Left ventricle myocardium inferior (tissue), 1 donor: ENCODE measurements around the gene EPX. TPM values are rescaled to one million over a fixed set of nuclear protein-coding genes. Genes with fewer than 3 reads are reported as not detected.

ENCODE experiments used
- DNase-seq: peaks from one replicate; pipeline ENCODE4 v3.0.0-alpha.2; 2020
- H3K27ac ChIP-seq: fragments of 200-600 bp; replicated peaks from 2 replicates; pipeline ENCODE4 v1.8.0; 2021
- H3K27me3 ChIP-seq: fragments of 200-600 bp; 2 replicates; pipeline ENCODE4 v1.8.0; 2021; ENCODE audit warnings: low read depth
- H3K36me3 ChIP-seq: fragments of 200-600 bp; 2 replicates; pipeline ENCODE4 v1.8.0; 2021
- H3K4me1 ChIP-seq: fragments of 200-600 bp; 2 replicates; pipeline ENCODE4 v1.8.0; 2021
- H3K4me3 ChIP-seq: fragments of 200-600 bp; 2 replicates; pipeline ENCODE4 v1.8.0; 2021; ENCODE audit warnings: mild to moderate bottlenecking, moderate library complexity
- H3K9me3 ChIP-seq: fragments of 200-600 bp; replicated peaks from 2 replicates; pipeline ENCODE4 v1.8.0; 2021
- intact Hi-C: fragments of 100-400 bp; cut with micrococcal nuclease; formaldehyde crosslinking; loops from one replicate; pipeline ENCODE4 v1.11.0; 2022
- total RNA-seq: library from RNA; stranded (reverse); fragmentation: NEBNext Ultra II Directional; extraction: Animal tissue kit (Norgen Biotek cat#: 25700); gene quantifications from one replicate; pipeline ENCODE4 v1.2.1, GENCODE V29; 2021
- TF ChIP-seq, protein P1 (sequence below): fragments of 200-600 bp; IDR thresholded peaks from 2 replicates; pipeline ENCODE4 v1.8.0; 2021; ENCODE audit warnings: antibody characterized with exemption, mild to moderate bottlenecking, borderline replicate concordance
- donor health status: DM: no; HTN: yes; CAD: no; lungs with severe emphysema.

EPX gene
- total RNA-seq, 1 donor from 2014 or later = not detected

DNA sequence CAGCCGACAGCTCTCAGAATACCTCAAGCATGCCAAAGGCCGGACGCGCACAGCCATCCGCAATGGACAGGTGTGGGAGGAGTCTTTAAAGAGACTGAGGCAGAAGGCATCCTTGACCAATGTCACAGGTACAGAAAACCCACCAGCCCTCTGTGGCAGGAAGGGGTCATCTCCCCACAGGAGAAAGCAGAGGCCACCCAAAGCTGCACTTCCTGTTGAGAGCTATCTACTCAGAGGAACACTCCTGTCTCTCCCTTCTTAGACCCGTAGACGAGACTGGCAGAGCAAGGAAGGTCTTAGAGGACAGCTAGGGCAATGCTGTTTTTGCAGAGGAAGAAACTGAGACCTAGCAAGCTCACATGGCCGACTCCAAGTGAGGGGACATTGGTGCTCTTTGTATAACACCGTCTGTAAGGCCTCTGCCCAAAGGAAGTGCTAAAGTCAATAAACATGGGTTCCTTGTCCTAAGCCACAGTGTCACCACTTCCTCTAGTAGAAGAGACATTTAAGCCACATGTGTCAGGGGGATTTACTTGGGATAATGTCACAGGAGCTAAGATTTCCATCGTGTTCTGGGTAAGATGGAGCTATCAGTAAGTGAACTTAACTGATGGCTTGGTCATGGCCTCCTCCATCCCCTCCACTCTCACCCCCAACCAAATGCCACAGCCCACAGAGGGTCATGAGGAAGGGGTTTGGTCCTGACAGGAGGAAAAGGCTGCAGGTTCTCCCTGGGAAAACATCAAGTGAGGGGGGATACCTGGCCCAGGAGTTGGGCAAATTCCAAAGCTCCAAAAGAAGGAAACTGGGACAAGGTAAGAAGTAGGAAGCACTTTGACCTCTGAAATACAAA lies 55.2 kb downstream of the EPX start:
- TF ChIP-seq, protein P1, sequence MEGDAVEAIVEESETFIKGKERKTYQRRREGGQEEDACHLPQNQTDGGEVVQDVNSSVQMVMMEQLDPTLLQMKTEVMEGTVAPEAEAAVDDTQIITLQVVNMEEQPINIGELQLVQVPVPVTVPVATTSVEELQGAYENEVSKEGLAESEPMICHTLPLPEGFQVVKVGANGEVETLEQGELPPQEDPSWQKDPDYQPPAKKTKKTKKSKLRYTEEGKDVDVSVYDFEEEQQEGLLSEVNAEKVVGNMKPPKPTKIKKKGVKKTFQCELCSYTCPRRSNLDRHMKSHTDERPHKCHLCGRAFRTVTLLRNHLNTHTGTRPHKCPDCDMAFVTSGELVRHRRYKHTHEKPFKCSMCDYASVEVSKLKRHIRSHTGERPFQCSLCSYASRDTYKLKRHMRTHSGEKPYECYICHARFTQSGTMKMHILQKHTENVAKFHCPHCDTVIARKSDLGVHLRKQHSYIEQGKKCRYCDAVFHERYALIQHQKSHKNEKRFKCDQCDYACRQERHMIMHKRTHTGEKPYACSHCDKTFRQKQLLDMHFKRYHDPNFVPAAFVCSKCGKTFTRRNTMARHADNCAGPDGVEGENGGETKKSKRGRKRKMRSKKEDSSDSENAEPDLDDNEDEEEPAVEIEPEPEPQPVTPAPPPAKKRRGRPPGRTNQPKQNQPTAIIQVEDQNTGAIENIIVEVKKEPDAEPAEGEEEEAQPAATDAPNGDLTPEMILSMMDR = no peak
- intact Hi-C loops = no loop called here
- H3K27me3 ChIP-seq = peaks cover 97% of the 10 kb centered on the region

GRCh38 chr17:58248955-58249269 lies 56.4 kb downstream of the EPX start:
- H3K36me3 ChIP-seq = no peaks in the 10 kb centered on the region
- H3K27me3 ChIP-seq = peaks cover 97% of the 10 kb centered on the region
- peak overlapping the region; percentile 66 for H3K4me3 ChIP-seq
- DNase-seq = no peak
- TF ChIP-seq, protein P1 = no peak
- H3K9me3 ChIP-seq = no peaks in the 10 kb centered on the region
- H3K4me1 ChIP-seq = peaks cover 10% of the 10 kb centered on the region
- intact Hi-C loops = no loop called here
- no peak overlapping the region for H3K27ac ChIP-seq

More for the DNA sequence above, 55.2 kb downstream of the EPX start:
- Histone ChIP-seq H3K9me3 (no peaks in the 10 kb centered on the region), H3K4me3 (no peak overlapping the region), H3K27ac (no peak overlapping the region), H3K4me1 (peaks cover 10% of the 10 kb centered on the region), H3K36me3 (no peaks in the 10 kb centered on the region)
- DNase-seq = no peak

- DNase-seq = peak; percentile 64
- H3K27ac ChIP-seq = no peak overlapping the region
- H3K4me3 ChIP-seq = peak overlapping the region; percentile 66
- TF ChIP-seq, protein P1 = peak; percentile 95
- peaks cover 10% of the 10 kb centered on the region for H3K4me1 ChIP-seq
- intact Hi-C loops = no loop called here
- H3K27me3 ChIP-seq = peaks cover 98% of the 10 kb centered on the region
- H3K9me3 ChIP-seq = no peaks in the 10 kb centered on the region
- H3K36me3 ChIP-seq = no peaks in the 10 kb centered on the region
These were observed 57.0 kb downstream of the EPX start for GRCh38 chr17:58249270-58250133.

DNA sequence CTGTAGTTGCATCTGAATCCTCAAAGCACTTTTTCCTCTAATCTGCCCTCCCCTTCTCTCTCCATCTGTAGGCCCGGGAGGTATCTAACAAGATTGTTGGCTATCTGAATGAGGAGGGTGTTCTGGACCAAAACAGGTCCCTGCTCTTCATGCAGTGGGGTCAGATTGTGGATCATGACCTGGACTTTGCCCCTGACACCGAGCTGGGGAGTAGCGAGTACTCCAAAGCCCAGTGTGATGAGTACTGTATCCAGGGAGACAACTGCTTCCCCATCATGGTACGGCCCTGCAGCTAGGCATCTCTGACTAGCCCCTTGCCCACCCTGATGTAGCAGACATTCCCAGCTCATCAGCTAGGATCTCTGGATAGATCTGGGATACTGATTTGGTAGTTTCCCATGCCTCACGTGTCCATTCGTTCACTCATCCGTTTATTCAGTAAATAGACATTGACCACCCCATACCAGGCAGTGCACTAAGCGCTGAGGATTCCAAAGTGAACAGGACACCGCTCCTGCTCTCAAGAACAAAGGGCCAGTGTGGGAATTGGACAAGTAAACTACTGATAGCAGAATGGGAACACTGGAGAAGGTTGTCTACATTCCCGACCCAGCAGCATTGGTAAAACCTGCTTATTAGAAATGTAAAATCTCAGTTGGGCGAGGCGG lies 58.0 kb downstream of the EPX start:
- no peak overlapping the region for H3K27ac ChIP-seq
- TF ChIP-seq, protein P1 = no peak
- peaks cover 10% of the 10 kb centered on the region for H3K4me1 ChIP-seq
- intact Hi-C loops = no loop called here
- DNase-seq = no peak
- peaks cover 98% of the 10 kb centered on the region for H3K27me3 ChIP-seq
- no peaks in the 10 kb centered on the region for H3K36me3 ChIP-seq
- no peak overlapping the region for H3K4me3 ChIP-seq
- H3K9me3 ChIP-seq = no peaks in the 10 kb centered on the region

DNA sequence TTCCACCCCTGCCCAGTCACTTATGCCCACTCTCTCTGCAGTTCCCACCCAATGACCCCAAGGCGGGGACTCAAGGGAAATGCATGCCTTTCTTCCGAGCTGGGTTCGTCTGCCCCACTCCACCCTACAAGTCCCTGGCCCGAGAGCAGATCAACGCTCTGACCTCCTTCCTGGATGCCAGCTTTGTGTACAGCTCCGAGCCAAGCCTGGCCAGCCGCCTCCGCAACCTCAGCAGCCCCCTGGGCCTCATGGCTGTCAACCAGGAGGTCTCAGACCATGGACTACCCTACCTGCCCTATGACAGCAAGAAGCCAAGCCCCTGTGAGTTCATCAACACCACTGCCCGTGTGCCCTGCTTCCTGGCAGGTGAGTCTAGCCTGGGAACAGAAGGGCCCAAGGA lies 59.6 kb downstream of the EPX start:
- intact Hi-C loops = no loop called here
- Histone ChIP-seq H3K4me3 (no peak overlapping the region), H3K4me1 (peaks cover 10% of the 10 kb centered on the region), H3K27me3 (peaks cover 98% of the 10 kb centered on the region), H3K27ac (no peak overlapping the region), H3K36me3 (no peaks in the 10 kb centered on the region), H3K9me3 (no peaks in the 10 kb centered on the region)
- DNase-seq = no peak
- TF ChIP-seq, protein P1 = no peak
